Hematopoietic multipotent progenitor cell treated with erythropoietin and hydrocortisone succinate and interleukin-3 and kit ligand, for 6 days (in vitro differentiated cells): ENCODE data around the gene CCDC85C.

Source experiments
- DNase-seq: peaks from one replicate; pipeline ENCODE4 v3.0.0-alpha.2; 2015

CCDC85C gene

DNA sequence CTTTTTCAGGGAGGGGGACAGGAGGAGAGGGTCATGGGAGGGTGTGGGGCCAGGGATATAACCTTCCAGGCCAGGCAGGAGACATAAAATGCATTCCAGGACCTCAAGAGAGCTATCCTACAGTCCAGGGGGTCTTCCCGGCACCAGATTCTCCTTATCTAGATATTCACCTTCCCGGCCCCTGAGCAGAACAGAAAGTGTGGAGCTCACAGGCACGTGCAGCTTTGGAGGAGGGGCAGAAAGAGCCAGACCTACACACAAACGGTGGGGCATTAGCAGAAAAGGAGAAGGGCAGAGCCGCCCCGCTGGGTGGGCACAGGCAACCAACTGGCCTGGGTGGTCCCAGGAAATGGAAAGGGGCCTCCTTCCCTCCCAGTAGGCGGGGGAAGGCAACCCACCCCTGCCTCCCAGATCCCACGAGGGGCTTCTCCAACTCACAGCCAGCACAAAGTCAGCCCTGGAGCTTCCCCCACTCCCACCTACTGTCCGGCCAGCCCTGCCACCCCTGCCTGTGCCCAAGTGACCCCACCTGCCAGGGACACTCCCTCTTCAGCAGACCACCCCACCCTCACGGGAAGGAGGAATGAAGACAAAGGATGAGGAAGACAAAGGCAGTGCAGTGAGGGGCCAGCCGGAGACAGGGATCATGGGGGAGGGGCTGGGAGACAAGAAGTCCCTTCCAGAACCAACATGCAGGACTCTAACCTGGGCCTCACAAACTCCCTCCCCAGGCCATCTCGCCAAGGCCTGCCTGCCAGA, 33.3 kb downstream of the CCDC85C start:
- DNase-seq = no peak

DNA sequence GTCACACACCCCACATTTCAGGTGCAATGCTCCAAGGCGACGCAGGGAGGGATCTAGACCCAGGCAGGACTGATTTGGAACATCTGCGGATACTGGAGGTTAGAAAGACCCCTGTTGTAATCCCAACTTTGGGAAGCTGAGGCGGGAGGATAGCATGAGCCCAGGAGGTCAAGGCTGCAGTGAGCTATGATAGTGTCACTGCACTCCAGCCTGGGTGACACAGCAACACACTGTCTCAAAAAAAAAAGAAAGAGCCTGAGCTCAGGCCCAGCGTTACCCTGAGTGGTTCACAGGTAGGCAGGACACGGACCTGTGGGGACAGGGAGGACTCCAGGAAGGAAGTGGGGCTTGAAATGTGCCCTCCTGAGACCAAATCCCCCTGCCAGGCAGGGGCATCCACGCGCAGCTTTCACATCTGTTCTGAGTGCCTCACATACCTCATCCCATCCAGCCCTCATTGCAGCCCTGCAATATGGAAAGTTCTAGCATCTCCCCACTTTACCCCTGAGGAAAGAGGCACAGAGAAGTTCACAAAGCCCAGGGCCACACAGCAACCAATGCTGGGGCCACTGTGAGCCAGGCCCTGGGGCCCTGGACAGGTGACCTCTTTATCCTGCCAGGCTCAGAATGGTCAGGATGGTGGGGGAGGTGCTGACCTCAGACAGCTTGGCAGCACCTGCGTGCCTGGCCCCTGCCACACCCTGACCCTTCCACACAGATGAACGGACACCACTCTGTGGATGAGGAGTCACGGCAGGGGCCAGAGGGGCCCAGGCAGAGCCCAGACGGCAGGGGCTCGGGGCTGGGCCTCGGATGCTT, 34.1 kb downstream of the CCDC85C start:
- DNase-seq = no peak

DNA sequence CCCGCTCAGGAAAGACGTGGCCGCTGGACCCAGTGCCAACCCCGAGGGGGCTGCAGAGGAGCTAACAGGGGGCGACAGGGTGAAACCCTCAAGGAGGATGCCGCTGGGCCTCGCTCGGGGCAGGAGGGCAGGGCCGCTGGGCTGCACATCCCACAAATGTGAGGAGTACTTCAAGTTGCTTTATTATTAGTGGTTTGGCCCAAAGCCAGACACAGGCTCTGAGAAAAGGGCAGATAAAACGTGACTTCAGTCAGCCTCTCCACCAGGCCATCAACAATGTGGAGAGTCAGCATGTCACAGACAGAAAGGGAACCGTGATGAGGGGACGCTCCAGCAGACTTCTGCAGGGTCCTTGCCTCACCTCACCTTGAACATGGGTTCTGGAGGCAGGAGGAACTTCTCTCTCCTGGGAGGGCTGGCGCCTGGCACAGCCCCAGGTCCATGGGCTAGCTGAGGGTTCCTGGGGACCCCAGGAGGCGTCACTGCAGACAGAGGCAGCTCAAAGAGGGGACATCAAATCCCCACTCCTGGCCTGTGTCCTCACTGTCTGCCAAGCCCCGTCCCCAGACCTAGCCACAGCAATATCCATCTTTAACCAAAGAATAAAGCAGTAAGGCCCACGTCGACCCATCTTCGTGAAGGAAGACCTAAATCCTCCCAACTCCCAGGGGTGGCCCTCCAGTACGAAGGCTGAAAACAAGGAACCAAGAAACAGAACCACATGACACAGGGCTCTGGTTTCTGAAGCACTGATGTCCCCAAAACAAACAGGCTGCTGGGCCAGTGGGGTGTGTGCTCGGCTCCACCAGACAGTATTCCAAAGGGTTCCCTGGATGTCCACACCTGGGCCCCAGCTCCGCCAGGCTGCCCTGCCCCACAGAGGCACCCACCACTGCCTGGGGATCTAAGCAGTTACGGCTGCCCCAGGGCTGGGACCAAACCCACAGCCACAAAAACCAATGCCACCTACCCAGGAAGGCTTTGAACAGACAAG, 35.1 kb downstream of the CCDC85C start:
- peak; percentile 89 for DNase-seq

DNA sequence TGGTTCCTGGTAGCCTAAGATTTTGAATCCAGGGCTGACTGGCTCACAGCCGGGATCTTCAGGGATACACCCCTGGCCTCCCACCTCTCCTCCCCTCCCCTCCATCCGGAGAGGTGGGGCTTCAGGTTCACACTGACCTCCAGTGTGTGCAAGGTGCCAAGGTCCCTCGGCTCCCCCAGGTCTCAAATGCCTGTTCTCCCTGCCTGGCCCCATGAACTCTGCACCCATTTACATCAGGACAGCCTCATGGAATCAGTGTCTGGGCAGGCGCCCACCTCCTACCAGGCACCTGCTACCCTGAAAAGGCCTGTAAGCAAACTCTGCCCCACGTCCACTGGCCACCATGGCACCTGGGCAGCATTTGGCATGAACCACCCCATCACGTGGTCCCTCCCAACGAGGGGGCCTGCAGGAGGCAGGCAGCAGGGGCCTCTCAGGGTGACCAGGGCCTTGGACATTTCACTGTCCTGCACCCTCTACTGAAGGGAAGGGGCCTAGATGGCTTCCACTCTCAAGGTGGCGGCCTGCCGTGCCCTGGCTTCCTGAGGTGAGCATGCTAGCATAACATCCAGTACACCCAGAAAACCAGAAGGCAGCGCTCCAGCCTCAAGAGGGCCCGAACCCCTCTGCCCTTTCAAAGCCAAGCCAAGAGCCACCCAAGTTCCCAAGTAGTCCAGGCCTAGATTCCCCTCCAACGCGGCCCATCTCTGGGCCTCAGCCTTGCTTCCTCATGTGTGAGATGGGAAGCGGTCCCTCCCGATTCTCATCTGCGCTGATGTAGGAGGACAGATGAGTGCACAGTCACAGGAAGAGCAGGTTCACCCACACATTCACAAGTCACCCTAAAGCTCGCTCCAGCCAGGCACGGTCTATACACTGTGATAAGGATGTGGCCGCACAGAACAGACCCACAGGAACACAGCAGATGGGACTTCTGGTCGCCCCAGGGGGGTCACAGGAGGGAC, 37.3 kb downstream of the CCDC85C start:
- no peak for DNase-seq

DNA sequence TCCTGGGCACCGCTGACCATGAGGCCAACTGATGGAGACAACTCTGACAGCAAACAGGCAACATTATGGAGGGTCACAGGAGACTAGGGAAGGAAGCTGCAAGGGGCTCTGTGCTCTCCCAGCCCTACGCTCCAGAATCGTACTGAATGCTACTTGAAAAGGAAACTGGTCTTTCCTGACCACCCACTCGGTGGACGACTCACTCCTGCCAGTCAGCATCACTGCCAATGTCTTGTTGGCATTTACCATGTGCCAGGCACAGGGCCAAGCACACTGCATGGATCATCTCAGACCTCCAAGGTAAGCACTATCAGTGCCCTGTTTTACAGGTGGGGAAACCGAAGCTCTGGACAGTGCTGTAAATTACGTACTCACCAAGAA, 38.0 kb downstream of the CCDC85C start:
- no peak for DNase-seq

DNA sequence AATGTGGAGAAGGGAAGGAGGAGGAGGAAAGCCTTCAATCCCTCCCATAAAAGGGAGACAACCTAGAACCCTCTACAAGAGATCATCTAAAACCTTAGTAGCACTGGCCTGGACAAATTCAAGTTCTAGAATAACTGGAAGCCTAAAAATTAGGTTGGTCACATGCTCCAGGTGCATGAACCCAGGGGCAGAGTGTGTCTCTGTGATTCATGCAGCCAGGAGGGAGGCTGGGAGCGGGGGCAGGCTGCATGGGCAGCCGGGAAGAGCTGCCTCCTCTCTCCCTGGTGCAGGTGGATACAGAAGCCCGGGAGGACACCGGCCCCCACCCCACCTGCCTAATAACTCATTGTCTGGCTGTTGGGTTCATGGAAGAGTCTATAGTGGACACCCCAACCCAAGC, 38.6 kb downstream of the CCDC85C start:
- no peak for DNase-seq

- no peak for DNase-seq
Observed at GRCh38 chr14:99564926-99565259, 39.1 kb downstream of the CCDC85C start.

- DNase-seq = peak; percentile 18
Observed at GRCh38 chr14:99564256-99564925, 39.6 kb downstream of the CCDC85C start.

DNA sequence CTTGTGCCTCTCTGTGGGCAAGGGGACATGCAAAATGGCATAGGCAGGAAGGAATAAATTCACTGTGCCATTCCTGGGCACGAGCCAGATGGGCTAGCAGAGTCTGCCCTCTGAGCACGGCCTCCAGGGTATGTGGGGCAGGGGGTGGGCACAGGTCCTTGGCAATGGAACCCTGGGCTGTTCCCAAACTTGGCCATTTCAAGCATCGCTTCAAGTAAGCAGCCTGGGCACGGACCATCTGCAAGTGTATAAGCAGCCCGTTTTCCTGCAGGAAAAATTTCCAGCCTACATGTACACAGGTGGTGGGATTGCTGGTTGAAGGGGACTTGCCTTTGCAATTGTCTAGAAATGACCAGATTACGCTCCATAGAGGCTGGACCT, 40.3 kb downstream of the CCDC85C start:
- DNase-seq = no peak

GRCh38 chr14:99562856-99563748, 40.9 kb downstream of the CCDC85C start:
- peak; percentile 16 for DNase-seq

- DNase-seq = no peak
Observed at GRCh38 chr14:99561864-99562263, 42.1 kb downstream of the CCDC85C start.

DNA sequence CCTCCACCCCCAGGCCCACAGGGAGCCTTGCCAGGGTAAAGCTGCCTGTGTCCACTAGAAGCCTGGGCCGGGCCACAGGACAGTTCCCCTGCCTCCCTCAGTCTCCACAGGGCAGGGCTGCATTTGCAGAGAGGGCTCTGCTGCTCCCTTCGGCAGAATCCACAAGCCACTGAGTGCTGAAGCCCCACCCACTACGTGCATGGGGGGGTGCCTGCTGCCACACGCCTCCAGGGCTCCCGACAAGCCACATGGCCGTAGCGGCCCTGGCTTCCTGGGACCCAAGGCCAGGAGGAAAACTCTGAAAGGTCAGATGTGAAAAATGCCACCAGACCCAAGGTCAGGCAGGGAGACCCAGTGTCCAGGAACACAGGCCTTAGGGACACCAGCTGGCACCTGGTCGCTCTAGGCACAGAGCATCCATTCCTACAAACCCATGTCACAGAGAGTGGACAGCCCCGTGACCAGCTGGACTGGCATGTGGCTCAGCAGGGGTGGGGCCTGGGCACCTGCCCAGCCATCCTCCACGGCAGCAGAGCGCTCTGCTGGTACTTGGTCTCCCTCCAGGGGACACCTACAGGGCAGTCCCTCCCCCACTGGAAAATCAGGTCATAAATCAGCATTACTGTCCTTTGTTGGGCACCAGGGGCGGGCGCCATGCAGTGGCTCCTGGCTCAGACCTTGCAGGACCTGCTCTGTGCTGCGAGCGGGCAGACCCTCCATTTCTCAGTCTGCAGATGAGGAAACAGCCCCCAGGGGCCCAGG, 42.9 kb downstream of the CCDC85C start:
- DNase-seq = no peak

DNA sequence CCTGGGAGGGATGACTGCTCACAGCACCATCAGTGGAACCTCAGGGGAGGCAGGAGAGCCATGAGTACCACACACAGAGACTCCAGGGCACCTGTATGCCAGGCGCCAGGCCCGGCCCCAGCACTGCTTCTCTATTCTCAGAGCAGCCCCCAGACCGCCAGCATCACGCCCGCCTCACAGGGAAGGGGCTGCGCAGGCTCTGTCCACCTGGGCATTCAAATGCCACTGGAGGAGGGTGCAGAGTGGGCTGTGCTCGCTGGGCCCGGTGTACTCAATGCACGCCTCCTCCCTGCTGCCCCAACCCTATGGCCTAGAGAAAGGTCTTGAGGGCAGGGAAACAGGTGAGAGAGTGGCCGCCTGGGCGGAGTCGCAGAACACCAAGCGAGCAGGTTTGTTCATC, 43.6 kb downstream of the CCDC85C start:
- DNase-seq = no peak

- no peak for DNase-seq
Observed at GRCh38 chr14:99559286-99559990, 44.6 kb downstream of the CCDC85C start.

DNA sequence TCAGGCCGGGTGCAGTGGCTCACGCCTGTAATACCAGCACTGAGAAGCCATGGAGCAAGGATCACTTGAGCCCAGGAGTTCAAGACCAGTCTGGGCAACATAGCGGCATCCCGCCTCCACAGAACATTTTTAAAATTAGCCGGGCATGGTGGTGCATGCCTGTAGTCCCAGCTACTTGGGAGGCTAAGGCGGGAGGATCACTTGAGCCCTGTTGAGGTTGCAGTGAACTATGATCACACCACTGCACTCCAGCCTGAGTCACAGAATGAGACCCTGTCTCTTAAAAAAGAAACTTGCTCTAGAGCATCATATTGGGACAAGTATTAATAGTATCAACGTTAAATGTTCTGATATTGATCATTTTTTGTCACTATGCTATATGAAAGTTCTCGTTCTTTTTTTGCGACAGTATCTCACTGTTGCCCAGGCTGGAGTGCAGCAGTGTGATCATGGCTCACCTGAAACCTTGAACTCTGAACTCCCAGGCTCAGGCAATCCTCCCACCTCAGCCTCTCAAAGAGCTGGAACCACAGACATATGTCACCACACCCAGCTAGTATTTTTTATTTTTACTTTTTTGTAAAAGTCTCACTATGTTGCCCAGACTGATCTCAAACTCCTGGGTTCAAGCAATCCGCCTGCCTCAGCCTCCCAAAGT, 47.7 kb downstream of the CCDC85C start:
- DNase-seq = no peak

- DNase-seq = no peak
Observed at GRCh38 chr14:99554757-99555531, 49.1 kb downstream of the CCDC85C start.

DNA sequence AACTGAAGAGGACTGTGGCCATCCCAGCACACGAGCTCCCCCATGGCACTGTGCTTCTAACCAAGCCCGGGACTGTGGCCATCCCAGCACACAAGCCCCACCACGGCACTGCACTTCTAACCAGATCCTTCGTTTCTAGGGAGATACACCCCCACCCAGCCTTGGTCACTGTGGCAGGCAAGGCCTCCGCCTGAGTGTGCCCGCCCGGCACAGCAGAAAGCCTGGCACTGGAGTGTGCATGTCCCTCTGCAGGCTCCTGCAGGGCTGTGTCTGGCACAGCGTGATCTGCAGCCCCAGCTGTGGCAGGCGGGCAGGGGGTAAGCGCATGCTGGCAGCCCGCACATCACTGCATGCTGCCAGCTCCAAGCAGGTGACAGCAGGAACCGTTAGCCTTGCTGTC, 49.8 kb downstream of the CCDC85C start:
- no peak for DNase-seq
